ENCODE measurements around the gene CHST11. TPM values are rescaled to one million over a fixed set of nuclear protein-coding genes. Genes with fewer than 3 reads are reported as not detected.
"Not testable (repeated sequence)": the region's sequence is repeated elsewhere in the genome, so short reads cannot be mapped to it uniquely, and the experiment has no call there.

Gene CHST11
- total RNA-seq, 1 donor = 8.2 TPM

DNA sequence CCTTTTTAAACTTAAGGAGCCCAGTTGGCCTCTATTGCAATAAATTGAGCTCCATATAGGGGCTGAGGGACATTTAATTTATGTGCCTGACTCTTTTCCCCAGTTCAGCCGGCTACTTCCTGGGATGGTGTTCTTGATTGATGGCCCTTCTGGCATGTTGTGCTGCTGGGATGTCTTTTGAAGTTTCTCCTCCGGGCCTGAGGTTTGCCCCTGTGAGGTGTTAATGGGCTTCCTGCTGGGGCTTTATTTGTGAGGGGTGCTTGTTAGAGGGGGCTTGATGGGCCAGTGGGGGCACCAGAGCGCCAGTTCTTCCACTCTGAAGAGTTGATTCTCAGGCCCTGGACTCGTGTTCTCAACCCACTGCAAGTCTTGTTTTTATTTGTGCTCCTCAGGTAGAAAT, 69.6 kb downstream of the CHST11 start:
- no peak for DNase-seq (ENCODE audit: low read depth)
- no peak overlapping the region for H3K4me3 ChIP-seq (ENCODE audit: low read depth, low read length)
- TF ChIP-seq CTCF (IDR thresholded peaks at IDR 0.05; ENCODE audit: insufficient read depth, low read depth, low read length) = no peak

GRCh38 chr12:104526751-104527150, 70.0 kb downstream of the CHST11 start:
- no peak overlapping the region for H3K4me3 ChIP-seq (ENCODE audit: low read depth, low read length)

GRCh38 chr12:104527653-104528052, 70.9 kb downstream of the CHST11 start:
- H3K4me3 ChIP-seq (ENCODE audit: low read depth, low read length); DNase-seq (ENCODE audit: low read depth): not testable (repeated sequence)

More at GRCh38 chr12:104526751-104527150, 70.0 kb downstream of the CHST11 start:
- no peak for TF ChIP-seq CTCF (IDR thresholded peaks at IDR 0.05; ENCODE audit: insufficient read depth, low read depth, low read length)
- DNase-seq (ENCODE audit: low read depth) = no peak

DNA sequence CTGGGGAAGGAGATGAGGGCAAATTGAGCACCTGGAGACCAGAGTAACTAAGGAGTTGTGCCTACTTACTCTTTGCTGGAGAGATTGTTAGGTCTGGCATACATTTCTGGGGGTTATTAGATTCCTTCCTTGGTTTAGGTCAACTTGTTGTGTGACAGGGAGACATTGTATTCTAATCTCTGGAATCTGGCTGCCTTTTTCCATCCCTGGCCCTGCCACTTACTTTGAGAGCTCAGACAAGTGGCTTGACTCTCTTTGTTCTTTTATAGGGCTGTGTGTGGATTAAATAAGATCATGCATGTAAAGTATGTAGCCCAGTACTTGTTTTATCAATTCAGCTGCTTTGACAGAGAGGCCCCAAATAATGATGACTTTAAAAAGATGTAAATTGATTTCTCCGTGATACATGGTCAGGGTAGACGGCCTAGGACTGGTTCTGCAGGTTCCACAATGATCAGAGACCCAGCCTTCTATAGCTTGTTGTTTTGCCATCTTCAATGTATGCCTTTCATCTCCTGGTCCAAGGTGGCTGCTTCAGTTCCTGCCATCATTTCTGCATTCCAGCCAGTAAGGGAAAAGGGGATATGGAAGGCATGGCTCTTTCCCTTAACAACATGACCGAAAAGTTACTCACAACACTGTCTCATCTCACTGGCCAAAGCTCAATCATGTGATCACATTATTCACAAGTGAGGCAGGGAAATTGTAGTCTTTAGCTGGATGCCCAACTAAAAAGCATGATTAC, 72.6 kb downstream of the CHST11 start:
- no peak for DNase-seq (ENCODE audit: low read depth)
- no peak for TF ChIP-seq CTCF (IDR thresholded peaks at IDR 0.05; ENCODE audit: insufficient read depth, low read depth, low read length)
- no peak overlapping the region for H3K4me3 ChIP-seq (ENCODE audit: low read depth, low read length)

GRCh38 chr12:104532636-104533035, 75.9 kb downstream of the CHST11 start:
- H3K4me3 ChIP-seq (ENCODE audit: low read depth, low read length) = no peak overlapping the region
- no peak for DNase-seq (ENCODE audit: low read depth)
- TF ChIP-seq CTCF (IDR thresholded peaks at IDR 0.05; ENCODE audit: insufficient read depth, low read depth, low read length) = no peak

DNA sequence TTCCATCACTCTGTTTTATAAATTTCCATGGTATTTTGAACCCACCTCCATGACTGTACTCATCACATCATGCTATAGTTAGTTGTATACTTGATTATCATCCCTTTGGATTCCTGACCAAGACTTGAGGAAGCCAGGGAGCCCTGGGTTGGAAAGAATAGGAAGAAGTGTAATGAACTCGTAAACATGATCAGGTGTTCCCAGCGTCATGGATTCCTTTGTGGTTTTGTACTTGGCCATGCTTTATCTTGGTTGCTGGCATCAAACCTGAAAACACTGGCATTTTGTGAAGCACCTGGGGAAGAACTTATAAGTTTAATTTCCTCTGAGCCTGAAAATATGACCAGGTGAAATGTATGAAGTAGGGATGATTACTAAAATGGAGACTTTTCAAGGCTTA, 76.4 kb downstream of the CHST11 start:
- no peak for DNase-seq (ENCODE audit: low read depth)
- no peak for TF ChIP-seq CTCF (IDR thresholded peaks at IDR 0.05; ENCODE audit: insufficient read depth, low read depth, low read length)

GRCh38 chr12:104534162-104534856, 77.6 kb downstream of the CHST11 start:
- H3K4me3 ChIP-seq (ENCODE audit: low read depth, low read length) = no peak overlapping the region
- no peak for DNase-seq (ENCODE audit: low read depth)
- TF ChIP-seq CTCF (IDR thresholded peaks at IDR 0.05; ENCODE audit: insufficient read depth, low read depth, low read length) = no peak

More for the DNA sequence above, 76.4 kb downstream of the CHST11 start:
- H3K4me3 ChIP-seq (ENCODE audit: low read depth, low read length) = no peak overlapping the region

Measured in fibroblast of villous mesenchyme (primary cell).